ENCODE data around the gene OR8U1. TPM values are rescaled to one million over a fixed set of nuclear protein-coding genes. Genes with fewer than 3 reads are reported as not detected.

The OR8U1 gene
- total RNA-seq, 1 experiment from 2014 or later: not detected

DNA sequence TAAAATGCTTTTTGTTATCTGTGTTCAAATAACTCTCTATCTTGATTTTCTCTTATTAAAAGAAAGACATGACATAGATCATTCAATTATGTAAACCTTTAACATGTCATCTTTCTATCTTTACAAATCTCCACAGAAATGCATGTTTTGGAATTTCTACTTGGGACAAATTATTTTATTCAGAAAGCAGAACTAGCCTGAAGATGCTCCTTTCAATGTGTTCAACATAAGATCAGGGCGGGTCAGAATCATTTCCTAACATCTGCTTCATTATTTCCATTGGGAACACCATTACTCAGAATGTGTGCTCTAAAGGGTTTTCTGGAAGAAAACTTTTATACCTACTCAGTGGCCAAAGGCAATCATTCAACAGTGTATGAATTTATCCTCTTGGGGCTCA is 37.0 kb downstream of the OR8U1 start, which contains the start of gene OR5AL1:
TSS of gene OR5AL1 (plus strand) at position 301 of the 400 bp plus-strand sequence.
- CTCF ChIA-PET: no interaction called here
- H3K4me3 Mint-ChIP-seq (ENCODE audit: unreplicated experiment): no peak within 1 kb of the TSS
- intact Hi-C loops (cut with micrococcal nuclease): no loop called here
- H3K27ac Mint-ChIP-seq (ENCODE audit: low read depth, unreplicated experiment): no peak within 1 kb of the TSS
- peaks cover 32% of the 10 kb centered on the region for H3K9me3 Mint-ChIP-seq (ENCODE audit: unreplicated experiment)
- no peaks in the 10 kb centered on the region for H3K4me1 Mint-ChIP-seq (ENCODE audit: insufficient read depth, unreplicated experiment)
- no peaks in the 10 kb centered on the region for H3K27me3 Mint-ChIP-seq (ENCODE audit: insufficient read depth, unreplicated experiment)
- H3K36me3 Mint-ChIP-seq (ENCODE audit: insufficient read depth, unreplicated experiment): no peaks in the 10 kb centered on the region
- POLR2A ChIA-PET: interaction anchor here (0.6 kb wide), 1 partner anchor 183 kb away, joined by 3 read pairs; no protein-coding TSS in a partner anchor
- no TSS peak for BruUV-seq (replicated peaks)
- DNase-seq (ENCODE audit: unreplicated experiment): no peak
- TF ChIP-seq, protein P1, sequence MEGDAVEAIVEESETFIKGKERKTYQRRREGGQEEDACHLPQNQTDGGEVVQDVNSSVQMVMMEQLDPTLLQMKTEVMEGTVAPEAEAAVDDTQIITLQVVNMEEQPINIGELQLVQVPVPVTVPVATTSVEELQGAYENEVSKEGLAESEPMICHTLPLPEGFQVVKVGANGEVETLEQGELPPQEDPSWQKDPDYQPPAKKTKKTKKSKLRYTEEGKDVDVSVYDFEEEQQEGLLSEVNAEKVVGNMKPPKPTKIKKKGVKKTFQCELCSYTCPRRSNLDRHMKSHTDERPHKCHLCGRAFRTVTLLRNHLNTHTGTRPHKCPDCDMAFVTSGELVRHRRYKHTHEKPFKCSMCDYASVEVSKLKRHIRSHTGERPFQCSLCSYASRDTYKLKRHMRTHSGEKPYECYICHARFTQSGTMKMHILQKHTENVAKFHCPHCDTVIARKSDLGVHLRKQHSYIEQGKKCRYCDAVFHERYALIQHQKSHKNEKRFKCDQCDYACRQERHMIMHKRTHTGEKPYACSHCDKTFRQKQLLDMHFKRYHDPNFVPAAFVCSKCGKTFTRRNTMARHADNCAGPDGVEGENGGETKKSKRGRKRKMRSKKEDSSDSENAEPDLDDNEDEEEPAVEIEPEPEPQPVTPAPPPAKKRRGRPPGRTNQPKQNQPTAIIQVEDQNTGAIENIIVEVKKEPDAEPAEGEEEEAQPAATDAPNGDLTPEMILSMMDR (IDR thresholded peaks at IDR 0.05; ENCODE audit: unreplicated experiment): no peak

Other genes starting within 250 kb of the OR8U1 start
- not detected in 2 replicates for gene OR8J3, start 235.4 kb upstream of the OR8U1 start, total RNA-seq (2022)
- not detected in 2 replicates for gene OR8K5, start 215.3 kb upstream of the OR8U1 start, total RNA-seq (2022)
- gene OR5J2, start 199.0 kb upstream of the OR8U1 start, total RNA-seq (2022): not detected in 2 replicates
- gene OR5T2, start 141.4 kb upstream of the OR8U1 start, total RNA-seq (2022): not detected in 2 replicates
- gene OR5T3, start 123.4 kb upstream of the OR8U1 start, total RNA-seq (2022): not detected in 2 replicates
- not detected in 2 replicates for gene OR5T1, start 101.5 kb upstream of the OR8U1 start, total RNA-seq (2022)
- not detected in 2 replicates for gene OR8H1, start 83.4 kb upstream of the OR8U1 start, total RNA-seq (2022)
- not detected in 2 replicates for gene OR8K3, start 60.5 kb upstream of the OR8U1 start, total RNA-seq (2022)
- not detected in 2 replicates for gene OR8K1, start 29.6 kb upstream of the OR8U1 start, total RNA-seq (2022)
- not detected in 2 replicates for gene OR8J1, start 21.3 kb upstream of the OR8U1 start, total RNA-seq (2022)
- not detected in 2 replicates for gene OR5AL1, start 37.1 kb downstream of the OR8U1 start, total RNA-seq (2022)
- not detected in 2 replicates for gene OR5M3, start 97.7 kb downstream of the OR8U1 start, total RNA-seq (2022)
- not detected in 2 replicates for gene OR5M8, start 115.7 kb downstream of the OR8U1 start, total RNA-seq (2022)
- gene OR5M11, start 167.6 kb downstream of the OR8U1 start, total RNA-seq (2022): not detected in 2 replicates
- not detected in 2 replicates for gene OR5M10, start 202.1 kb downstream of the OR8U1 start, total RNA-seq (2022)
- not detected in 2 replicates for gene OR5M1, start 239.2 kb downstream of the OR8U1 start, total RNA-seq (2022)